ENCODE data around the gene SON.

Gene SON

DNA sequence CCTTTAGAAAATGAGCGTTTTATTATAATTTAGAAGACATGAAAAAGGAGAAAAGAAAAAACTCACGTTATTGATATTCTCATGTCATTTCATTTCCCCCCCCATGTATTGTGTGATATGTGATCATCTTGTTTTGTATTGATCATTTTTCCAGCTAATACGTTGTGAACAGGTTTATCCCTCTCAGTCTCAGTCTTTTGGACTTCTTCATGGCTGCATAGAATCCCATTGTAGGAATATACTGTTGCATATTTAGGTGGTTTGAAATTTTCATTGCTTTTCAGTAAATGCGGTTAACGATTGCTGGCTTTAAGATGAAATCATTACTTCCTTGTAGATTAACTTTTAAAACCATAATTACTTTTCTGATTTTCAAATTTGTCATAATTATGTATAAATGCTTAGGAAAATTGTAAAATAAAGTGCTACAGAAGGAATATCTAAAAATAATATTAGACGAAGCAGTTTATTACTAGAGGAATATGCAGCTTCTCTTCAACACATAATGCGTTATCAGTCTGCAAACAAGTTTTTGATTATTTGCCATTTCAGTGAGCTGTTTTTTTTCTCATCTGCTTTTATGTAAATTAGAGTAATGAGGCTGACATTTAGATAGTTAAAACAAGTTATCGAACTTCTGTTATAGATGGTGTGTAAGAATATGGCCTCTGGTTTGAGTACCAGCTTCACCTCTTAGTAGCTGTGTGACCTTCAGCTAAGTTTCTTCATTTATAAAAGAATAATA, 1.8 kb downstream of the SON start:
- Histone ChIP-seq H3K9ac (ENCODE audit: low read length) (peak overlapping the region; percentile 98), H3K4me3 (ENCODE audit: low read length) (peak overlapping the region; percentile 96), H3K4me1 (ENCODE audit: control insufficient read depth, insufficient read depth, low read length) (peaks cover 21% of the 10 kb centered on the region), H3K36me3 (ENCODE audit: control insufficient read depth, insufficient read depth, low read length, severe bottlenecking) (peaks cover 26% of the 10 kb centered on the region), H3K9me3 (ENCODE audit: control insufficient read depth, low read length) (no peaks in the 10 kb centered on the region), H3K27me3 (replicated peaks; ENCODE audit: control insufficient read depth, insufficient read depth, low read length) (no peaks in the 10 kb centered on the region)
- DNase-seq (ENCODE audit: low read depth) = no peak

DNA sequence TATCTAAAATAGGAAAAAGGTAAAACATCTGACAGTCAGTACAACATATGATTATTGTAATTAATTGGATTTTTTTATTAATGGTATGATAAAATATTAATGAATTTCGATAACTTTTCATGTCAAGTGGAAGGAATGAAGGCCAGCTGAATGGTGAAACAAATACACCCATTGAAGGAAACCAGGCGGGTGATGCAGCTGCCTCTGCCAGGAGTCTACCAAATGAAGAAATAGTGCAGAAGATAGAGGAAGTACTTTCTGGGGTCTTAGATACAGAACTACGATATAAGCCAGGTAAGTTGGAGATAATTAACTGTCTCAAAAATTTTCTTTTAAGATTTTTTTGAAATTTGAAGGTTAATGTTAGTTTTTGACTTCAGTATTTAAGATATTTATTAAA, 3.2 kb downstream of the SON start:
- Histone ChIP-seq H3K36me3 (ENCODE audit: control insufficient read depth, insufficient read depth, low read length, severe bottlenecking) (peaks cover 41% of the 10 kb centered on the region), H3K9me3 (ENCODE audit: control insufficient read depth, low read length) (no peaks in the 10 kb centered on the region), H3K4me1 (ENCODE audit: control insufficient read depth, insufficient read depth, low read length) (peaks cover 10% of the 10 kb centered on the region), H3K9ac (ENCODE audit: low read length) (peak overlapping the region; percentile 98), H3K4me3 (ENCODE audit: low read length) (peak overlapping the region; percentile 96), H3K27me3 (replicated peaks; ENCODE audit: control insufficient read depth, insufficient read depth, low read length) (no peaks in the 10 kb centered on the region)
- DNase-seq (ENCODE audit: low read depth) = no peak

DNA sequence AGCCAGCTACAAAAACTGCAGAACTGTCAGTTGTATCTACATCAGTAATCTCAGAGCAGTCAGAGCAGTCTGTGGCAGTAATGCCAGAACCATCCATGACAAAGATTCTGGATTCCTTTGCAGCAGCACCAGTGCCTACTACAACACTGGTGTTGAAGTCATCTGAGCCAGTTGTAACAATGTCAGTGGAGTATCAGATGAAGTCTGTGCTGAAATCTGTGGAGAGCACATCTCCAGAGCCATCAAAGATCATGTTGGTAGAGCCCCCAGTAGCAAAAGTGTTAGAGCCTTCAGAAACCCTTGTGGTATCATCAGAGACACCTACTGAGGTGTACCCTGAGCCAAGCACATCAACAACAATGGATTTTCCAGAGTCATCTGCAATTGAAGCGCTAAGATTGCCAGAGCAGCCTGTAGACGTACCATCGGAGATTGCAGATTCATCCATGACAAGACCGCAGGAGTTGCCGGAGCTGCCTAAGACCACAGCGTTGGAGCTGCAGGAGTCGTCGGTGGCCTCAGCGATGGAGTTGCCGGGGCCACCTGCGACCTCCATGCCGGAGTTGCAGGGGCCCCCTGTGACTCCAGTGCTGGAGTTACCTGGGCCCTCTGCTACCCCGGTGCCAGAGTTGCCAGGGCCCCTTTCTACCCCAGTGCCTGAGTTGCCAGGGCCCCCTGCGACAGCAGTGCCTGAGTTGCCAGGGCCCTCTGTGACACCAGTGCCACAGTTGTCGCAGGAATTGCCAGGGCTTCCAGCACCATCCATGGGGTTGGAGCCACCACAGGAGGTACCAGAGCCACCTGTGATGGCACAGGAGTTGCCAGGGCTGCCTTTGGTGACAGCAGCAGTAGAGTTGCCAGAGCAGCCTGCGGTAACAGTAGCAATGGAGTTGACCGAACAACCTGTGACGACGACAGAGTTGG, 7.3 kb downstream of the SON start:
- no peak overlapping the region for H3K9ac ChIP-seq (ENCODE audit: low read length)
- no peaks in the 10 kb centered on the region for H3K27me3 ChIP-seq (replicated peaks; ENCODE audit: control insufficient read depth, insufficient read depth, low read length)
- H3K36me3 ChIP-seq (ENCODE audit: control insufficient read depth, insufficient read depth, low read length, severe bottlenecking) = peaks cover 79% of the 10 kb centered on the region
- H3K4me3 ChIP-seq (ENCODE audit: low read length) = no peak overlapping the region
- H3K4me1 ChIP-seq (ENCODE audit: control insufficient read depth, insufficient read depth, low read length) = peaks cover 11% of the 10 kb centered on the region
- no peaks in the 10 kb centered on the region for H3K9me3 ChIP-seq (ENCODE audit: control insufficient read depth, low read length)
- no peak for DNase-seq (ENCODE audit: low read depth)

DNA sequence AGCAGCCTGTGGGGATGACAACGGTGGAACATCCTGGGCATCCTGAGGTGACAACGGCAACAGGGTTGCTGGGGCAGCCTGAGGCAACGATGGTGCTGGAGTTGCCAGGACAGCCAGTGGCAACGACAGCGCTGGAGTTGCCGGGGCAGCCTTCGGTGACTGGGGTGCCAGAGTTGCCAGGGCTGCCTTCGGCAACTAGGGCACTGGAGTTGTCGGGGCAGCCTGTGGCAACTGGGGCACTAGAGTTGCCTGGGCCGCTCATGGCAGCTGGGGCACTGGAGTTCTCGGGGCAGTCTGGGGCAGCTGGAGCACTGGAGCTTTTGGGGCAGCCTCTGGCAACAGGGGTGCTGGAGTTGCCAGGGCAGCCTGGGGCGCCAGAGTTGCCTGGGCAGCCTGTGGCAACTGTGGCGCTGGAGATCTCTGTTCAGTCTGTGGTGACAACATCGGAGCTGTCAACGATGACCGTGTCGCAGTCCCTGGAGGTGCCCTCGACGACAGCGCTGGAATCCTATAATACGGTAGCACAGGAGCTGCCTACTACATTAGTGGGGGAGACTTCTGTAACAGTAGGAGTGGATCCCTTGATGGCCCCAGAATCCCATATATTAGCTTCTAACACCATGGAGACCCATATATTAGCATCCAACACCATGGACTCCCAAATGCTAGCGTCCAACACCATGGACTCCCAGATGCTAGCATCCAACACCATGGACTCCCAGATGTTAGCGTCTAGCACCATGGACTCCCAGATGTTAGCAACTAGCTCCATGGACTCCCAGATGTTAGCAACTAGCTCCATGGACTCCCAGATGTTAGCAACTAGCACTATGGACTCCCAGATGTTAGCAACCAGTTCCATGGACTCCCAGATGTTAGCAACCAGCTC, 8.2 kb downstream of the SON start:
- peaks cover 9% of the 10 kb centered on the region for H3K4me1 ChIP-seq (ENCODE audit: control insufficient read depth, insufficient read depth, low read length)
- H3K9ac ChIP-seq (ENCODE audit: low read length) = no peak overlapping the region
- no peaks in the 10 kb centered on the region for H3K27me3 ChIP-seq (replicated peaks; ENCODE audit: control insufficient read depth, insufficient read depth, low read length)
- H3K36me3 ChIP-seq (ENCODE audit: control insufficient read depth, insufficient read depth, low read length, severe bottlenecking) = peaks cover 88% of the 10 kb centered on the region
- H3K9me3 ChIP-seq (ENCODE audit: control insufficient read depth, low read length) = no peaks in the 10 kb centered on the region
- DNase-seq (ENCODE audit: low read depth) = no peak
- no peak overlapping the region for H3K4me3 ChIP-seq (ENCODE audit: low read length)

DNA sequence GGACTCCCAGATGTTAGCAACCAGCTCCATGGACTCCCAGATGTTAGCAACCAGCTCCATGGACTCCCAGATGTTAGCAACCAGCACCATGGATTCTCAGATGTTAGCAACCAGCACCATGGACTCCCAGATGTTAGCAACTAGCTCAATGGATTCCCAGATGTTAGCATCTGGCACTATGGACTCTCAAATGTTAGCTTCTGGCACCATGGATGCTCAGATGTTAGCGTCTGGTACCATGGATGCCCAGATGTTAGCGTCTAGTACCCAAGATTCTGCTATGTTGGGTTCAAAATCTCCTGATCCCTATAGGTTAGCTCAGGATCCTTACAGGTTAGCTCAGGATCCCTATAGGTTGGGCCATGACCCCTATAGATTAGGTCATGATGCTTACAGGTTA, 8.8 kb downstream of the SON start:
- H3K27me3 ChIP-seq (replicated peaks; ENCODE audit: control insufficient read depth, insufficient read depth, low read length) = no peaks in the 10 kb centered on the region
- peaks cover 6% of the 10 kb centered on the region for H3K4me1 ChIP-seq (ENCODE audit: control insufficient read depth, insufficient read depth, low read length)
- H3K9ac ChIP-seq (ENCODE audit: low read length) = no peak overlapping the region
- DNase-seq (ENCODE audit: low read depth) = no peak
- H3K36me3 ChIP-seq (ENCODE audit: control insufficient read depth, insufficient read depth, low read length, severe bottlenecking) = peaks cover 91% of the 10 kb centered on the region
- no peak overlapping the region for H3K4me3 ChIP-seq (ENCODE audit: low read length)
- H3K9me3 ChIP-seq (ENCODE audit: control insufficient read depth, low read length) = no peaks in the 10 kb centered on the region

DNA sequence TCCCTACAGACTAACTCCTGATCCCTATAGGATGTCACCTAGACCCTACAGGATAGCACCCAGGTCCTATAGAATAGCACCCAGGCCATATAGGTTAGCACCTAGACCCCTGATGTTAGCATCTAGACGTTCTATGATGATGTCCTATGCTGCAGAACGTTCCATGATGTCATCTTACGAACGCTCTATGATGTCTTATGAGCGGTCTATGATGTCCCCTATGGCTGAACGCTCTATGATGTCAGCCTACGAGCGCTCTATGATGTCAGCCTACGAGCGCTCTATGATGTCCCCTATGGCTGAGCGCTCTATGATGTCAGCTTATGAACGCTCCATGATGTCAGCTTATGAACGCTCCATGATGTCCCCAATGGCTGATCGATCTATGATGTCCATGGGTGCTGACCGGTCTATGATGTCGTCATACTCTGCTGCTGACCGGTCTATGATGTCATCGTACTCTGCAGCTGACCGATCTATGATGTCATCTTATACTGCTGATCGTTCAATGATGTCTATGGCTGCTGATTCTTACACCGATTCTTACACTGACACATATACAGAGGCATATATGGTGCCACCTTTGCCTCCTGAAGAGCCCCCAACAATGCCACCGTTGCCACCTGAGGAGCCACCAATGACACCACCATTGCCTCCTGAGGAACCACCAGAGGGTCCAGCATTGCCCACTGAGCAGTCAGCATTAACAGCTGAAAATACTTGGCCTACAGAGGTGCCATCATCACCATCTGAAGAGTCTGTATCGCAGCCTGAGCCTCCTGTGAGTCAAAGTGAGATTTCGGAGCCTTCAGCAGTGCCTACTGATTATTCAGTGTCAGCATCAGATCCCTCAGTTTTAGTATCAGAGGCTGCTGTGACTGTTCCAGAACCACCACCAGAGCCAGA, 9.5 kb downstream of the SON start:
- DNase-seq (ENCODE audit: low read depth) = no peak
- H3K4me3 ChIP-seq (ENCODE audit: low read length) = no peak overlapping the region
- peaks cover 91% of the 10 kb centered on the region for H3K36me3 ChIP-seq (ENCODE audit: control insufficient read depth, insufficient read depth, low read length, severe bottlenecking)
- H3K9ac ChIP-seq (ENCODE audit: low read length) = no peak overlapping the region
- no peaks in the 10 kb centered on the region for H3K9me3 ChIP-seq (ENCODE audit: control insufficient read depth, low read length)
- peaks cover 6% of the 10 kb centered on the region for H3K4me1 ChIP-seq (ENCODE audit: control insufficient read depth, insufficient read depth, low read length)
- no peaks in the 10 kb centered on the region for H3K27me3 ChIP-seq (replicated peaks; ENCODE audit: control insufficient read depth, insufficient read depth, low read length)

DNA sequence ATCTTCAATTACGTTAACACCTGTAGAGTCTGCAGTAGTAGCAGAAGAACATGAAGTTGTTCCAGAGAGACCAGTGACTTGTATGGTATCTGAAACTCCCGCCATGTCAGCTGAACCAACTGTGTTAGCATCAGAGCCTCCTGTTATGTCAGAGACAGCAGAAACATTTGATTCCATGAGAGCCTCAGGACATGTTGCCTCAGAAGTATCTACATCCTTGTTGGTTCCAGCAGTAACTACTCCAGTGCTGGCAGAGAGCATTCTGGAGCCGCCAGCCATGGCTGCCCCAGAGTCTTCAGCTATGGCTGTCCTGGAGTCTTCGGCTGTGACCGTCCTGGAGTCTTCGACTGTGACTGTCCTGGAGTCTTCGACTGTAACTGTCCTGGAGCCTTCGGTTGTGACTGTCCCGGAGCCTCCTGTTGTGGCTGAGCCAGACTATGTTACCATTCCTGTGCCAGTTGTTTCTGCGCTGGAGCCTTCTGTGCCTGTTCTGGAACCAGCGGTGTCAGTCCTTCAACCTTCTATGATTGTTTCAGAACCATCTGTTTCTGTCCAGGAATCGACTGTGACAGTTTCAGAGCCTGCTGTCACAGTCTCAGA, 10.3 kb downstream of the SON start:
- Histone ChIP-seq H3K9me3 (ENCODE audit: control insufficient read depth, low read length) (no peaks in the 10 kb centered on the region), H3K36me3 (ENCODE audit: control insufficient read depth, insufficient read depth, low read length, severe bottlenecking) (peaks cover 92% of the 10 kb centered on the region), H3K27me3 (replicated peaks; ENCODE audit: control insufficient read depth, insufficient read depth, low read length) (no peaks in the 10 kb centered on the region), H3K9ac (ENCODE audit: low read length) (no peak overlapping the region), H3K4me3 (ENCODE audit: low read length) (no peak overlapping the region), H3K4me1 (ENCODE audit: control insufficient read depth, insufficient read depth, low read length) (peaks cover 6% of the 10 kb centered on the region)
- DNase-seq (ENCODE audit: low read depth) = no peak

DNA sequence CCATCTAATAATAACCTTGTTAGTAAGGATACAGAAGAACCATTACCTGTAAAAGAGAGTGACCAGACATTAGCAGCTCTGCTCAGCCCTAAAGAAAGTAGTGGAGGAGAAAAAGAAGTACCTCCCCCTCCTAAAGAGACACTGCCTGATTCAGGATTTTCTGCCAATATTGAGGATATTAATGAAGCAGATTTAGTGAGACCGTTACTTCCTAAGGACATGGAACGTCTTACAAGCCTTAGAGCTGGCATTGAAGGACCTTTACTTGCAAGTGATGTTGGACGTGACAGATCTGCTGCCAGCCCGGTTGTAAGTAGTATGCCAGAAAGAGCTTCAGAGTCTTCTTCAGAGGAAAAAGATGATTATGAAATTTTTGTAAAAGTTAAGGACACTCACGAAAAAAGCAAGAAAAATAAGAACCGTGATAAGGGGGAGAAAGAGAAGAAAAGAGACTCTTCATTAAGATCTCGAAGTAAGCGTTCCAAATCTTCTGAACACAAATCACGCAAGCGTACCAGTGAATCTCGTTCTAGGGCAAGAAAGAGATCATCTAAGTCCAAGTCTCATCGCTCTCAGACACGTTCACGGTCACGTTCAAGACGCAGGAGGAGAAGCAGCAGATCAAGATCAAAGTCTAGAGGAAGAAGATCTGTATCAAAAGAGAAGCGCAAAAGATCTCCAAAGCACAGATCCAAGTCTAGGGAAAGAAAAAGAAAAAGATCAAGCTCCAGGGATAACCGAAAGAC, 11.6 kb downstream of the SON start:
- Histone ChIP-seq H3K9me3 (ENCODE audit: control insufficient read depth, low read length) (no peaks in the 10 kb centered on the region), H3K27me3 (replicated peaks; ENCODE audit: control insufficient read depth, insufficient read depth, low read length) (no peaks in the 10 kb centered on the region), H3K4me3 (ENCODE audit: low read length) (no peak overlapping the region), H3K36me3 (ENCODE audit: control insufficient read depth, insufficient read depth, low read length, severe bottlenecking) (peaks cover 96% of the 10 kb centered on the region), H3K4me1 (ENCODE audit: control insufficient read depth, insufficient read depth, low read length) (peaks cover 6% of the 10 kb centered on the region), H3K9ac (ENCODE audit: low read length) (no peak overlapping the region)
- no peak for DNase-seq (ENCODE audit: low read depth)

DNA sequence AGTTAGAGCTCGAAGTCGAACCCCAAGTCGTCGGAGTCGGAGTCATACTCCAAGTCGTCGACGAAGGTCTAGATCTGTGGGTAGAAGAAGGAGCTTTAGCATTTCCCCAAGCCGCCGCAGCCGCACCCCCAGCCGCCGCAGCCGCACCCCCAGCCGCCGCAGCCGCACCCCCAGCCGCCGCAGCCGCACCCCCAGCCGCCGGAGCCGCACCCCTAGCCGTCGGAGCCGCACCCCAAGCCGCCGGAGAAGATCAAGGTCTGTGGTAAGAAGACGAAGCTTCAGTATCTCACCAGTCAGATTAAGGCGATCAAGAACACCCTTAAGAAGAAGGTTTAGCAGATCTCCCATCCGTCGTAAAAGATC, 12.1 kb downstream of the SON start:
- H3K4me3 ChIP-seq (ENCODE audit: low read length) = no peak overlapping the region
- no peak overlapping the region for H3K9ac ChIP-seq (ENCODE audit: low read length)
- H3K36me3 ChIP-seq (ENCODE audit: control insufficient read depth, insufficient read depth, low read length, severe bottlenecking) = peaks cover 96% of the 10 kb centered on the region
- no peaks in the 10 kb centered on the region for H3K27me3 ChIP-seq (replicated peaks; ENCODE audit: control insufficient read depth, insufficient read depth, low read length)
- DNase-seq (ENCODE audit: low read depth) = no peak
- H3K4me1 ChIP-seq (ENCODE audit: control insufficient read depth, insufficient read depth, low read length) = peaks cover 6% of the 10 kb centered on the region
- H3K9me3 ChIP-seq (ENCODE audit: control insufficient read depth, low read length) = no peaks in the 10 kb centered on the region
